ENCODE data around the gene RNF144B. TPM values are rescaled to one million over a fixed set of nuclear protein-coding genes. Genes with fewer than 3 reads are reported as not detected.

The RNF144B gene
- total RNA-seq, 1 experiment from 2014 or later: 36.4 TPM

GRCh38 chr6:18414116-18414515, 27.0 kb downstream of the RNF144B start:
- Histone ChIP-seq H3K36me3 (ENCODE audit: insufficient read depth, low read length) (peaks cover 19% of the 10 kb centered on the region), H3K4me2 (ENCODE audit: low read depth, low read length, poor library complexity, severe bottlenecking) (no peak overlapping the region), H3K27ac (ENCODE audit: low read length) (no peak overlapping the region), H3K9me2 (replicated peaks; ENCODE audit: insufficient read depth, low read length) (no peaks in the 10 kb centered on the region), H3K4me1 (ENCODE audit: low read length) (peaks cover 43% of the 10 kb centered on the region), H3K79me2 (ENCODE audit: low read length) (peaks cover 79% of the 10 kb centered on the region), H3K4me3 (ENCODE audit: low read length) (no peak overlapping the region), H3K27me3 (ENCODE audit: low read length) (no peaks in the 10 kb centered on the region), H2AFZ (ENCODE audit: low read length) (no peak overlapping the region), H3K9me3 (ENCODE audit: low read length) (no peaks in the 10 kb centered on the region), H3K9ac (ENCODE audit: low read length) (no peak overlapping the region), H4K20me1 (ENCODE audit: insufficient read depth, low read depth, low read length) (no peaks in the 10 kb centered on the region; the same call in 1 of the 2 replicates)
- DNase-seq: no peak

GRCh38 chr6:18415207-18415606, 28.1 kb downstream of the RNF144B start:
- Histone ChIP-seq H3K79me2 (ENCODE audit: low read length) (peaks cover 81% of the 10 kb centered on the region), H3K9ac (ENCODE audit: low read length) (no peak overlapping the region), H2AFZ (ENCODE audit: low read length) (no peak overlapping the region), H3K9me2 (replicated peaks; ENCODE audit: insufficient read depth, low read length) (no peaks in the 10 kb centered on the region), H3K4me2 (ENCODE audit: low read depth, low read length, poor library complexity, severe bottlenecking) (no peak overlapping the region), H3K36me3 (ENCODE audit: insufficient read depth, low read length) (peaks cover 19% of the 10 kb centered on the region), H3K4me3 (ENCODE audit: low read length) (no peak overlapping the region), H3K27ac (ENCODE audit: low read length) (no peak overlapping the region), H3K4me1 (ENCODE audit: low read length) (peaks cover 35% of the 10 kb centered on the region), H3K27me3 (ENCODE audit: low read length) (no peaks in the 10 kb centered on the region), H4K20me1 (ENCODE audit: insufficient read depth, low read depth, low read length) (no peaks in the 10 kb centered on the region; the same call in 1 of the 2 replicates), H3K9me3 (ENCODE audit: low read length) (no peaks in the 10 kb centered on the region)
- DNase-seq: no peak

GRCh38 chr6:18415671-18416340, 28.7 kb downstream of the RNF144B start:
- H3K9ac ChIP-seq (ENCODE audit: low read length): no peak overlapping the region
- H3K9me2 ChIP-seq (replicated peaks; ENCODE audit: insufficient read depth, low read length): no peaks in the 10 kb centered on the region
- no peak overlapping the region for H2AFZ ChIP-seq (ENCODE audit: low read length)
- H4K20me1 ChIP-seq (ENCODE audit: insufficient read depth, low read depth, low read length): no peaks in the 10 kb centered on the region
- H3K4me3 ChIP-seq (ENCODE audit: low read length): no peak overlapping the region
- DNase-seq: no peak
- peaks cover 30% of the 10 kb centered on the region for H3K4me1 ChIP-seq (ENCODE audit: low read length)
- H3K9me3 ChIP-seq (ENCODE audit: low read length): no peaks in the 10 kb centered on the region
- no peak overlapping the region for H3K4me2 ChIP-seq (ENCODE audit: low read depth, low read length, poor library complexity, severe bottlenecking)
- H3K27ac ChIP-seq (ENCODE audit: low read length): no peak overlapping the region
- H3K36me3 ChIP-seq (ENCODE audit: insufficient read depth, low read length): peaks cover 19% of the 10 kb centered on the region
- peaks cover 81% of the 10 kb centered on the region for H3K79me2 ChIP-seq (ENCODE audit: low read length)
- no peaks in the 10 kb centered on the region for H3K27me3 ChIP-seq (ENCODE audit: low read length)

- no peak overlapping the region for H3K9ac ChIP-seq (ENCODE audit: low read length)
- H3K4me1 ChIP-seq (ENCODE audit: low read length): peaks cover 30% of the 10 kb centered on the region
- DNase-seq: no peak
- H3K27me3 ChIP-seq (ENCODE audit: low read length): no peaks in the 10 kb centered on the region
- H3K27ac ChIP-seq (ENCODE audit: low read length): no peak overlapping the region
- H3K4me2 ChIP-seq (ENCODE audit: low read depth, low read length, poor library complexity, severe bottlenecking): no peak overlapping the region
- no peaks in the 10 kb centered on the region for H3K9me3 ChIP-seq (ENCODE audit: low read length)
- H3K79me2 ChIP-seq (ENCODE audit: low read length): peaks cover 83% of the 10 kb centered on the region
- H3K4me3 ChIP-seq (ENCODE audit: low read length): no peak overlapping the region
- H2AFZ ChIP-seq (ENCODE audit: low read length): no peak overlapping the region
- H3K9me2 ChIP-seq (replicated peaks; ENCODE audit: insufficient read depth, low read length): no peaks in the 10 kb centered on the region
- H4K20me1 ChIP-seq (ENCODE audit: insufficient read depth, low read depth, low read length): no peaks in the 10 kb centered on the region
- H3K36me3 ChIP-seq (ENCODE audit: insufficient read depth, low read length): peaks cover 19% of the 10 kb centered on the region
Observed at GRCh38 chr6:18416341-18416679, 29.2 kb downstream of the RNF144B start.

GRCh38 chr6:18420328-18420727, 33.2 kb downstream of the RNF144B start:
- Histone ChIP-seq H3K36me3 (ENCODE audit: insufficient read depth, low read length) (peaks cover 7% of the 10 kb centered on the region; the same call in 1 of the 2 replicates), H3K27ac (ENCODE audit: low read length) (no peak overlapping the region), H3K4me3 (ENCODE audit: low read length) (no peak overlapping the region), H3K27me3 (ENCODE audit: low read length) (no peaks in the 10 kb centered on the region), H3K9ac (ENCODE audit: low read length) (no peak overlapping the region), H4K20me1 (ENCODE audit: insufficient read depth, low read depth, low read length) (no peaks in the 10 kb centered on the region), H3K4me1 (ENCODE audit: low read length) (peaks cover 15% of the 10 kb centered on the region; the same call in 1 of the 2 replicates), H3K9me2 (replicated peaks; ENCODE audit: insufficient read depth, low read length) (no peaks in the 10 kb centered on the region), H3K4me2 (ENCODE audit: low read depth, low read length, poor library complexity, severe bottlenecking) (no peak overlapping the region), H3K9me3 (ENCODE audit: low read length) (no peaks in the 10 kb centered on the region), H3K79me2 (ENCODE audit: low read length) (peaks cover 91% of the 10 kb centered on the region), H2AFZ (ENCODE audit: low read length) (no peak overlapping the region)
- no peak for DNase-seq

- Histone ChIP-seq H3K9me2 (replicated peaks; ENCODE audit: insufficient read depth, low read length) (no peaks in the 10 kb centered on the region), H3K4me3 (ENCODE audit: low read length) (no peak overlapping the region), H3K27ac (ENCODE audit: low read length) (no peak overlapping the region), H3K4me1 (ENCODE audit: low read length) (peaks cover 14% of the 10 kb centered on the region; the same call in 1 of the 2 replicates), H3K9me3 (ENCODE audit: low read length) (no peaks in the 10 kb centered on the region), H3K36me3 (ENCODE audit: insufficient read depth, low read length) (0 out of 2 replicates have a peak, but pooled peaks cover 5% of the 10 kb centered on the region), H3K79me2 (ENCODE audit: low read length) (peaks cover 92% of the 10 kb centered on the region), H3K4me2 (ENCODE audit: low read depth, low read length, poor library complexity, severe bottlenecking) (no peak overlapping the region), H3K9ac (ENCODE audit: low read length) (no peak overlapping the region), H3K27me3 (ENCODE audit: low read length) (no peaks in the 10 kb centered on the region), H2AFZ (ENCODE audit: low read length) (no peak overlapping the region), H4K20me1 (ENCODE audit: insufficient read depth, low read depth, low read length) (no peaks in the 10 kb centered on the region)
- DNase-seq: no peak
Observed at GRCh38 chr6:18422136-18422535, 35.0 kb downstream of the RNF144B start.

- Histone ChIP-seq H3K9ac (ENCODE audit: low read length) (no peak overlapping the region), H3K79me2 (ENCODE audit: low read length) (peaks cover 90% of the 10 kb centered on the region), H3K27me3 (ENCODE audit: low read length) (no peaks in the 10 kb centered on the region), H3K4me2 (ENCODE audit: low read depth, low read length, poor library complexity, severe bottlenecking) (no peak overlapping the region), H4K20me1 (ENCODE audit: insufficient read depth, low read depth, low read length) (no peaks in the 10 kb centered on the region), H3K36me3 (ENCODE audit: insufficient read depth, low read length) (peaks cover 11% of the 10 kb centered on the region; the same call in 1 of the 2 replicates), H3K9me3 (ENCODE audit: low read length) (no peaks in the 10 kb centered on the region), H2AFZ (ENCODE audit: low read length) (no peak overlapping the region), H3K27ac (ENCODE audit: low read length) (no peak overlapping the region), H3K9me2 (replicated peaks; ENCODE audit: insufficient read depth, low read length) (no peaks in the 10 kb centered on the region), H3K4me3 (ENCODE audit: low read length) (no peak overlapping the region), H3K4me1 (ENCODE audit: low read length) (peaks cover 7% of the 10 kb centered on the region; the same call in 1 of the 2 replicates)
- no peak for DNase-seq
Observed at GRCh38 chr6:18423426-18423825, 36.3 kb downstream of the RNF144B start.

- Histone ChIP-seq H4K20me1 (ENCODE audit: insufficient read depth, low read depth, low read length) (no peaks in the 10 kb centered on the region), H3K36me3 (ENCODE audit: insufficient read depth, low read length) (peaks cover 15% of the 10 kb centered on the region; the same call in 1 of the 2 replicates), H3K4me3 (ENCODE audit: low read length) (no peak overlapping the region), H2AFZ (ENCODE audit: low read length) (no peak overlapping the region), H3K9ac (ENCODE audit: low read length) (no peak overlapping the region), H3K4me2 (ENCODE audit: low read depth, low read length, poor library complexity, severe bottlenecking) (no peak overlapping the region), H3K9me3 (ENCODE audit: low read length) (no peaks in the 10 kb centered on the region), H3K79me2 (ENCODE audit: low read length) (peaks cover 85% of the 10 kb centered on the region), H3K27ac (ENCODE audit: low read length) (no peak overlapping the region), H3K4me1 (ENCODE audit: low read length) (peaks cover 7% of the 10 kb centered on the region; the same call in 1 of the 2 replicates), H3K9me2 (replicated peaks; ENCODE audit: insufficient read depth, low read length) (no peaks in the 10 kb centered on the region), H3K27me3 (ENCODE audit: low read length) (no peaks in the 10 kb centered on the region)
- DNase-seq: no peak
Observed at GRCh38 chr6:18424201-18424600, 37.1 kb downstream of the RNF144B start.
